Measurements from ENCODE around the gene VAV1.

VAV1 gene

GRCh38 chr19:6833166-6833790 lies 60.8 kb downstream of the VAV1 start:
- no peaks in the 10 kb centered on the region for H3K4me1 ChIP-seq (ENCODE audit: control insufficient read depth, insufficient read depth, low read length)
- no peak overlapping the region for H3K9ac ChIP-seq (ENCODE audit: low read length in 2 of 2)
- no peaks in the 10 kb centered on the region for H3K36me3 ChIP-seq (ENCODE audit: control insufficient read depth in 2 of 2, insufficient read depth in 2 of 2, low read length in 2 of 2)

GRCh38 chr19:6834433-6834832 lies 61.9 kb downstream of the VAV1 start:
- no peaks in the 10 kb centered on the region for H3K36me3 ChIP-seq (ENCODE audit: control insufficient read depth in 2 of 2, insufficient read depth in 2 of 2, low read length in 2 of 2)
- H3K4me1 ChIP-seq (ENCODE audit: control insufficient read depth, insufficient read depth, low read length), result no peaks in the 10 kb centered on the region
- no peak overlapping the region for H3K9ac ChIP-seq (ENCODE audit: low read length in 2 of 2)
- peaks cover 0 to 3% of the 10 kb centered on the region in 2 donors for H3K9me3 ChIP-seq (ENCODE audit: control insufficient read depth in 2 of 2, low read length in 2 of 2)
- no peak overlapping the region for H3K27ac ChIP-seq (ENCODE audit: low read length)
- H3K27me3 ChIP-seq (ENCODE audit: control insufficient read depth in 1 of 2, insufficient read depth in 2 of 2, low read length in 2 of 2), result peaks cover 0 to 4% of the 10 kb centered on the region in 2 donors
- no peak overlapping the region for H3K4me3 ChIP-seq (ENCODE audit: low read length in 2 of 2)

More at GRCh38 chr19:6833166-6833790, 60.8 kb downstream of the VAV1 start:
- H3K4me3 ChIP-seq (ENCODE audit: low read length in 2 of 2), result no peak overlapping the region
- peaks cover 0 to 3% of the 10 kb centered on the region in 2 donors for H3K9me3 ChIP-seq (ENCODE audit: control insufficient read depth in 2 of 2, low read length in 2 of 2)
- no peak overlapping the region for H3K27ac ChIP-seq (ENCODE audit: low read length)
- H3K27me3 ChIP-seq (ENCODE audit: control insufficient read depth in 1 of 2, insufficient read depth in 2 of 2, low read length in 2 of 2), result peaks cover 0 to 6% of the 10 kb centered on the region in 2 donors

GRCh38 chr19:6835501-6835900 lies 63.0 kb downstream of the VAV1 start:
- H3K4me3 ChIP-seq (ENCODE audit: low read length in 2 of 2), result no peak overlapping the region
- H3K9me3 ChIP-seq (ENCODE audit: control insufficient read depth in 2 of 2, low read length in 2 of 2), result peaks cover 0 to 3% of the 10 kb centered on the region in 2 donors
- no peak overlapping the region for H3K27ac ChIP-seq (ENCODE audit: low read length)
- H3K4me1 ChIP-seq (ENCODE audit: control insufficient read depth, insufficient read depth, low read length), result no peaks in the 10 kb centered on the region
- H3K9ac ChIP-seq (ENCODE audit: low read length in 2 of 2), result no peak overlapping the region
- peaks cover 0 to 2% of the 10 kb centered on the region in 2 donors for H3K27me3 ChIP-seq (ENCODE audit: control insufficient read depth in 1 of 2, insufficient read depth in 2 of 2, low read length in 2 of 2)
- H3K36me3 ChIP-seq (ENCODE audit: control insufficient read depth in 2 of 2, insufficient read depth in 2 of 2, low read length in 2 of 2), result no peaks in the 10 kb centered on the region

- Histone ChIP-seq H3K27me3 (ENCODE audit: control insufficient read depth in 1 of 2, insufficient read depth in 2 of 2, low read length in 2 of 2) (peaks cover 0 to 2% of the 10 kb centered on the region in 2 donors), H3K4me3 (ENCODE audit: low read length in 2 of 2) (no peak overlapping the region), H3K9me3 (ENCODE audit: control insufficient read depth in 2 of 2, low read length in 2 of 2) (peaks cover 0 to 3% of the 10 kb centered on the region in 2 donors), H3K27ac (ENCODE audit: low read length) (no peak overlapping the region), H3K9ac (ENCODE audit: low read length in 2 of 2) (no peak overlapping the region), H3K4me1 (ENCODE audit: control insufficient read depth, insufficient read depth, low read length) (no peaks in the 10 kb centered on the region), H3K36me3 (ENCODE audit: control insufficient read depth in 2 of 2, insufficient read depth in 2 of 2, low read length in 2 of 2) (no peaks in the 10 kb centered on the region)
Measured at GRCh38 chr19:6837525-6837924, 65.0 kb downstream of the VAV1 start.

- Histone ChIP-seq H3K27ac (ENCODE audit: low read length) (no peak overlapping the region), H3K4me1 (ENCODE audit: control insufficient read depth, insufficient read depth, low read length) (no peaks in the 10 kb centered on the region), H3K27me3 (ENCODE audit: control insufficient read depth in 1 of 2, insufficient read depth in 2 of 2, low read length in 2 of 2) (peaks cover 0 to 2% of the 10 kb centered on the region in 2 donors), H3K9me3 (ENCODE audit: control insufficient read depth in 2 of 2, low read length in 2 of 2) (peaks cover 0 to 3% of the 10 kb centered on the region in 2 donors), H3K36me3 (ENCODE audit: control insufficient read depth in 2 of 2, insufficient read depth in 2 of 2, low read length in 2 of 2) (no peaks in the 10 kb centered on the region), H3K9ac (ENCODE audit: low read length in 2 of 2) (no peak overlapping the region), H3K4me3 (ENCODE audit: low read length in 2 of 2) (no peak overlapping the region)
Measured at GRCh38 chr19:6838062-6838655, 65.7 kb downstream of the VAV1 start.

- no peak overlapping the region for H3K4me3 ChIP-seq (ENCODE audit: low read length in 2 of 2)
- H3K36me3 ChIP-seq (ENCODE audit: control insufficient read depth in 2 of 2, insufficient read depth in 2 of 2, low read length in 2 of 2), result no peaks in the 10 kb centered on the region
- no peak overlapping the region for H3K27ac ChIP-seq (ENCODE audit: low read length)
- H3K4me1 ChIP-seq (ENCODE audit: control insufficient read depth, insufficient read depth, low read length), result no peaks in the 10 kb centered on the region
- no peaks in the 10 kb centered on the region for H3K9me3 ChIP-seq (ENCODE audit: control insufficient read depth in 2 of 2, low read length in 2 of 2)
- H3K9ac ChIP-seq (ENCODE audit: low read length in 2 of 2), result no peak overlapping the region
- H3K27me3 ChIP-seq (ENCODE audit: control insufficient read depth in 1 of 2, insufficient read depth in 2 of 2, low read length in 2 of 2), result no peaks in the 10 kb centered on the region
Measured at GRCh38 chr19:6842871-6843607, 70.5 kb downstream of the VAV1 start.

GRCh38 chr19:6847828-6848200 lies 75.3 kb downstream of the VAV1 start:
- Histone ChIP-seq H3K27ac (ENCODE audit: low read length) (no peak overlapping the region), H3K4me3 (ENCODE audit: low read length in 2 of 2) (no peak overlapping the region), H3K36me3 (ENCODE audit: control insufficient read depth in 2 of 2, insufficient read depth in 2 of 2, low read length in 2 of 2) (no peaks in the 10 kb centered on the region), H3K9ac (ENCODE audit: low read length in 2 of 2) (no peak overlapping the region), H3K9me3 (ENCODE audit: control insufficient read depth in 2 of 2, low read length in 2 of 2) (no peaks in the 10 kb centered on the region), H3K27me3 (ENCODE audit: control insufficient read depth in 1 of 2, insufficient read depth in 2 of 2, low read length in 2 of 2) (no peaks in the 10 kb centered on the region), H3K4me1 (ENCODE audit: control insufficient read depth, insufficient read depth, low read length) (no peaks in the 10 kb centered on the region)

- no peak overlapping the region for H3K27ac ChIP-seq (ENCODE audit: low read length)
- no peaks in the 10 kb centered on the region for H3K36me3 ChIP-seq (ENCODE audit: control insufficient read depth in 2 of 2, insufficient read depth in 2 of 2, low read length in 2 of 2)
- H3K9me3 ChIP-seq (ENCODE audit: control insufficient read depth in 2 of 2, low read length in 2 of 2), result no peaks in the 10 kb centered on the region
- no peaks in the 10 kb centered on the region for H3K4me1 ChIP-seq (ENCODE audit: control insufficient read depth, insufficient read depth, low read length)
- H3K4me3 ChIP-seq (ENCODE audit: low read length in 2 of 2), result no peak overlapping the region
- H3K9ac ChIP-seq (ENCODE audit: low read length in 2 of 2), result no peak overlapping the region
- H3K27me3 ChIP-seq (ENCODE audit: control insufficient read depth in 1 of 2, insufficient read depth in 2 of 2, low read length in 2 of 2), result peaks cover 0 to 3% of the 10 kb centered on the region in 2 donors
Measured at GRCh38 chr19:6848986-6849385, 76.5 kb downstream of the VAV1 start.

GRCh38 chr19:6849876-6850275 lies 77.4 kb downstream of the VAV1 start:
- Histone ChIP-seq H3K9me3 (ENCODE audit: control insufficient read depth in 2 of 2, low read length in 2 of 2) (peaks cover 0 to 2% of the 10 kb centered on the region in 2 donors), H3K36me3 (ENCODE audit: control insufficient read depth in 2 of 2, insufficient read depth in 2 of 2, low read length in 2 of 2) (no peaks in the 10 kb centered on the region), H3K27ac (ENCODE audit: low read length) (no peak overlapping the region), H3K27me3 (ENCODE audit: control insufficient read depth in 1 of 2, insufficient read depth in 2 of 2, low read length in 2 of 2) (peaks cover 2 to 3% of the 10 kb centered on the region in 2 donors), H3K4me1 (ENCODE audit: control insufficient read depth, insufficient read depth, low read length) (no peaks in the 10 kb centered on the region), H3K4me3 (ENCODE audit: low read length in 2 of 2) (no peak overlapping the region), H3K9ac (ENCODE audit: low read length in 2 of 2) (no peak overlapping the region)

GRCh38 chr19:6851359-6851758 lies 78.9 kb downstream of the VAV1 start:
- no peak overlapping the region for H3K9ac ChIP-seq (ENCODE audit: low read length in 2 of 2)
- H3K9me3 ChIP-seq (ENCODE audit: control insufficient read depth in 2 of 2, low read length in 2 of 2), result peaks cover 0 to 2% of the 10 kb centered on the region in 2 donors
- H3K27ac ChIP-seq (ENCODE audit: low read length), result no peak overlapping the region
- no peaks in the 10 kb centered on the region for H3K4me1 ChIP-seq (ENCODE audit: control insufficient read depth, insufficient read depth, low read length)
- H3K36me3 ChIP-seq (ENCODE audit: control insufficient read depth in 2 of 2, insufficient read depth in 2 of 2, low read length in 2 of 2), result no peaks in the 10 kb centered on the region
- peaks cover 3 to 5% of the 10 kb centered on the region in 2 donors for H3K27me3 ChIP-seq (ENCODE audit: control insufficient read depth in 1 of 2, insufficient read depth in 2 of 2, low read length in 2 of 2)
- no peak overlapping the region for H3K4me3 ChIP-seq (ENCODE audit: low read length in 2 of 2)

- Histone ChIP-seq H3K9me3 (ENCODE audit: control insufficient read depth in 2 of 2, low read length in 2 of 2) (peaks cover 0 to 2% of the 10 kb centered on the region in 2 donors), H3K27ac (ENCODE audit: low read length) (no peak overlapping the region), H3K4me1 (ENCODE audit: control insufficient read depth, insufficient read depth, low read length) (no peaks in the 10 kb centered on the region), H3K4me3 (ENCODE audit: low read length in 2 of 2) (no peak overlapping the region), H3K36me3 (ENCODE audit: control insufficient read depth in 2 of 2, insufficient read depth in 2 of 2, low read length in 2 of 2) (no peaks in the 10 kb centered on the region), H3K9ac (ENCODE audit: low read length in 2 of 2) (no peak overlapping the region), H3K27me3 (ENCODE audit: control insufficient read depth in 1 of 2, insufficient read depth in 2 of 2, low read length in 2 of 2) (peaks cover 3 to 5% of the 10 kb centered on the region in 2 donors)
Measured at GRCh38 chr19:6852001-6852400, 79.5 kb downstream of the VAV1 start.
